Bronchial epithelial cell (primary cell): ENCODE data around the gene BTBD3. TPM values are rescaled to one million over a fixed set of nuclear protein-coding genes. Genes with fewer than 3 reads are reported as not detected.

Source experiments
- DNase-seq: peaks from one replicate; pipeline ENCODE4 v3.0.0-alpha.2; 2010; ENCODE audit warnings: low read depth
- FAIRE-seq: peaks from 2 replicates; lab custom pipeline; 2011; peaks lifted over from hg19 to GRCh38; lab: Jason Lieb, UNC
- H3K27me3 ChIP-seq: 2 replicates; pipeline ENCODE4 v1.5.1; 2011; ENCODE audit warnings: low read length; ENCODE audit not compliant: control insufficient read depth, insufficient read depth
- H3K36me3 ChIP-seq: 2 replicates; pipeline ENCODE4 v1.5.1; 2011; ENCODE audit warnings: low read length; ENCODE audit not compliant: control insufficient read depth, insufficient read depth
- H3K4me3 ChIP-seq: 2 replicates; pipeline ENCODE4 v1.5.1; 2011; ENCODE audit warnings: mild to moderate bottlenecking, low read depth, low read length, control low read depth
- total RNA-seq: library from RNA; depleted of rRNA; stranded (reverse); fragments of >200 nt; gene quantifications from 2 replicates; pipeline ENCODE4 v1.2.1, GENCODE V29; 2014
- TF ChIP-seq, protein P1 (sequence below): IDR thresholded peaks from 2 replicates; pipeline ENCODE4 v1.5.1; 2011; ENCODE audit warnings: mild to moderate bottlenecking, moderate library complexity, low read length, control low read depth, inconsistent platforms; ENCODE audit not compliant: insufficient read depth, severe bottlenecking

The BTBD3 gene
- total RNA-seq, 1 donor from 2014 or later = 16.6 TPM

DNA sequence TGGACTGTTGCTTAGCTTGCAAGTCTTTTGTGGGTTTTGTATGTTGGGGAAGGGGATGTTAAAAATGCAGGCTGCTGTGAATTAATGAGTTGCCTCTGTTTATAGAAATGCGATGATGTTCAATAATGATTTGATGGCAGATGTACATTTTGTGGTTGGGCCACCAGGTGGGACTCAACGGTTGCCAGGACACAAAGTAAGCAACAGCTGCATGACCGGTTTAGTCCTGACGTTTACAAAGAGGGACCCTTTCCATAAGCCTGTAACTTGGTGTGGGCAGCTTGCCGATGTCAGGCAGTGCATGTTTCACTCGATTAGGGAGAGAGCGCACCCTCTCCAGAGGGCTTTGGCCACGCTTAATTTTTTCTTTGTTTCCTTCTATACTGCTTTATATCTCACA is 1.3 kb downstream of the BTBD3 start:
- FAIRE-seq = no peak
- Histone ChIP-seq H3K27me3 (no peaks in the 10 kb centered on the region), H3K36me3 (peaks cover 5% of the 10 kb centered on the region), H3K4me3 (no peak overlapping the region)
- TF ChIP-seq, protein P1, sequence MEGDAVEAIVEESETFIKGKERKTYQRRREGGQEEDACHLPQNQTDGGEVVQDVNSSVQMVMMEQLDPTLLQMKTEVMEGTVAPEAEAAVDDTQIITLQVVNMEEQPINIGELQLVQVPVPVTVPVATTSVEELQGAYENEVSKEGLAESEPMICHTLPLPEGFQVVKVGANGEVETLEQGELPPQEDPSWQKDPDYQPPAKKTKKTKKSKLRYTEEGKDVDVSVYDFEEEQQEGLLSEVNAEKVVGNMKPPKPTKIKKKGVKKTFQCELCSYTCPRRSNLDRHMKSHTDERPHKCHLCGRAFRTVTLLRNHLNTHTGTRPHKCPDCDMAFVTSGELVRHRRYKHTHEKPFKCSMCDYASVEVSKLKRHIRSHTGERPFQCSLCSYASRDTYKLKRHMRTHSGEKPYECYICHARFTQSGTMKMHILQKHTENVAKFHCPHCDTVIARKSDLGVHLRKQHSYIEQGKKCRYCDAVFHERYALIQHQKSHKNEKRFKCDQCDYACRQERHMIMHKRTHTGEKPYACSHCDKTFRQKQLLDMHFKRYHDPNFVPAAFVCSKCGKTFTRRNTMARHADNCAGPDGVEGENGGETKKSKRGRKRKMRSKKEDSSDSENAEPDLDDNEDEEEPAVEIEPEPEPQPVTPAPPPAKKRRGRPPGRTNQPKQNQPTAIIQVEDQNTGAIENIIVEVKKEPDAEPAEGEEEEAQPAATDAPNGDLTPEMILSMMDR = no peak
- no peak for DNase-seq

DNA sequence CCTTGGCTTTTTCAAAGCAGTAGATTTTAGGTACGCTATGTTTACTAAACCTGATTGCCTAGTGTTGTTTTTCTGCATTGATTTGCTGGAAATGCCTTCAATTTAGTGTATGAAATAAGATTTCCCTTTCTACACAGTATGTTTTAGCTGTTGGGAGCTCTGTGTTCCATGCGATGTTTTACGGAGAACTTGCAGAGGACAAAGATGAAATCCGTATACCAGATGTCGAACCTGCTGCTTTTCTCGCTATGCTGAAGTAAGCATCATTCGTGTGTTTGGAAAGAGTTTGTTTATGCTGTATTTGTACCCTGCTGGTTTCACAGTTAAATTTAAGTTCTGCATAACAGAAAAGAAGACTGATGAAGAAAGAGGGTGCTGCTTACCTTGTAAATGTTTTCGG is 1.9 kb downstream of the BTBD3 start:
- H3K27me3 ChIP-seq = no peaks in the 10 kb centered on the region
- FAIRE-seq (no peak), DNase-seq (no peak)
- H3K36me3 ChIP-seq = peaks cover 5% of the 10 kb centered on the region
- TF ChIP-seq, protein P1 = no peak
- H3K4me3 ChIP-seq = no peak overlapping the region

DNA sequence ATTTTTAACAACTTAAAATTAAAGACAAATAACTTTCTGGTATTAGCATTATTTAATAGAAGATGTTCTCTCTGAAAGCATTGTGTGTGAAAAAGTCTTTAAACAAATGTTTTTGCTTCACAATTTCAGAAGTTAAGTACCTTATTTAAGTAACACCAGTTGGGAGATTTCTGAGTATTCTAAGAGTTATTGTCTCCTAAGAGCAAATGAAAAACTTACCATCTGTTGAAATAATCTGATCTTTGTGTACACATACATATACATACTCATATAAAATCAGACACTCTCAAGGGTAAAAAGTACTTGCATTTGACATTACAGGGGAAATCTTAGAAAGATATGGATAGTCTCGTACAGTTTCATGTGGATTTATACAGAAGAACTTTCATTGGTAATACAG is 2.4 kb downstream of the BTBD3 start:
- DNase-seq (no peak), FAIRE-seq (no peak)
- TF ChIP-seq, protein P1 = no peak
- H3K36me3 ChIP-seq = peaks cover 7% of the 10 kb centered on the region
- no peak overlapping the region for H3K4me3 ChIP-seq
- no peaks in the 10 kb centered on the region for H3K27me3 ChIP-seq

DNA sequence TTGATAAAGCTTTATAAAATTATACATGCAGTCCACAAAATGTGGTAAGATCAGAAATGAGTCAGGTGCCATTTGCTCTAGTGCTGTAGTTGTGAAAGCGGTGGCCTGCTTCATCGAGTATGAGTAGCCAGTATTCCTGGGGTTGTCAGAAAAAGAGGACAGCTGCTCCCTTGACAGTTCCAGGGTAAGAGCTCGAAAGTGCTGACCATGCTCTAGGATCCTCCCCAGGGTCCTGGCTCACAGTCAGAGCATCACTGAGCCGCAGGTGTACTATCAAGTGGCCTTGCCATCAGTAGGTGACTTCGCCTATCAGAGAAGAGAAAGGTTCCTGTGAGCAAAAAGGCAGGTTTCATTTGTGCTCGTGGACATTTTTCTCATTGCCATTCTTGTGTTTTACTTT is 3.6 kb downstream of the BTBD3 start:
- Histone ChIP-seq H3K4me3 (no peak overlapping the region), H3K36me3 (peaks cover 7% of the 10 kb centered on the region), H3K27me3 (no peaks in the 10 kb centered on the region)
- TF ChIP-seq, protein P1 = no peak
- DNase-seq = no peak
- no peak for FAIRE-seq

DNA sequence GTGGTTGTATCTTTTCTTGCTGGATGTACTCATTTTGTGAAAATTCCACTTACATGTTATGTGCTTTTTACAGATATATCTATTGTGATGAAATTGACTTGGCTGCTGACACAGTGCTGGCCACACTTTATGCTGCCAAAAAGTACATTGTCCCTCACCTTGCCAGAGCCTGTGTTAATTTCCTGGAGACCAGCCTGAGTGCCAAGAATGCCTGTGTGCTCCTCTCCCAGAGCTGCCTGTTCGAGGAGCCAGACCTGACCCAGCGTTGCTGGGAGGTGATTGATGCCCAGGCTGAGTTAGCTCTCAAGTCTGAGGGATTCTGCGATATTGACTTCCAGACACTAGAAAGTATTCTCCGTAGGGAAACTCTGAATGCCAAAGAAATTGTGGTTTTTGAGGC is 4.9 kb downstream of the BTBD3 start:
- peaks cover 7% of the 10 kb centered on the region for H3K36me3 ChIP-seq
- no peak for FAIRE-seq
- TF ChIP-seq, protein P1 = no peak

DNA sequence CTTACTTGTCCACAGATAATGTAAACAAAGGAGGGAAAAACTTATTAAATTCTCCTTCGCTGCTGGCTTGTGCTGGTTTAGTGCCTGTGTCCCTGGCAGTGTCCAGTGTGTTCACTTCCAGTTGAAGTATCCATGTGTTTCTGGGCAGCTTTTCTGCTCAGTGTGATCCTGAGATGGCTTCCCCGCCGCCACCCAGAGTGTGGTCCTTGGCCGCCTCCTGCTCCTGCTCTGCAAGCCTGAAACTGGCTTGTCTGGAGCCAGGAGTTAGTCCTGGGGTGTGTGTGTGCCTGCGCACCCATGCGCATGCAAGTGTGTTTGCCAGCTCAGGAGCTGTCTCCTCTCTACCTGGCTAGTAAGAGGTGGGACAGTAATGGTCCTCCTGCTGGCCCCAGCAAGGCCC is 7.2 kb downstream of the BTBD3 start:
- no peak for FAIRE-seq
- TF ChIP-seq, protein P1 = no peak
- no peak for DNase-seq
- H3K4me3 ChIP-seq = no peak overlapping the region
- no peaks in the 10 kb centered on the region for H3K27me3 ChIP-seq
- peaks cover 7% of the 10 kb centered on the region for H3K36me3 ChIP-seq

More for the DNA sequence above, 4.9 kb downstream of the BTBD3 start:
- DNase-seq = no peak
- no peaks in the 10 kb centered on the region for H3K27me3 ChIP-seq
- no peak overlapping the region for H3K4me3 ChIP-seq
